ENCODE data around the gene AR.
"Not testable (repeated sequence)": the region's sequence is repeated elsewhere in the genome, so short reads cannot be mapped to it uniquely, and the experiment has no call there.

AR gene

DNA sequence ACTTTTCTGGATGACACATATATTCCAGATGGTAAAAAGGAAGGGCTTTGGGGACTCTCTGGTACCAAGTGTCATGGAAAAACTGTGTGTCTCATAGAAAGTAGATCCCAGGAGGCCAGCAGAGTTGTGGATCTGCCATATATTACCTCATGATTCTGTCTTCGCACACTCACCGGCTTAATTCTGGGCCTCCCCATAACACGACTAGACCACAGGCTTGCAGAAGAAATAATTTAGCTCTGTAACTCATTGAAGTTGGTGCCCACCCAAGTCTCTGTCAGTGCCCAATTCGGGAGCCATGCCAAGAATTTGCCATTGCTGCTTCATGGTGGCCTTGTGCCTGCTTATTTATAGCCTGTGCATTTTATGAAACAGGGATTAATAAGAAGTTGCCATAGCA, 104.5 kb downstream of the AR start:
- no peak for DNase-seq (ENCODE audit: low read depth)

GRCh38 chrX:67651437-67652142, 107.8 kb downstream of the AR start:
- DNase-seq (ENCODE audit: low read depth) = no peak

- no peak for DNase-seq (ENCODE audit: low read depth)
Observed at GRCh38 chrX:67652543-67652942, 108.7 kb downstream of the AR start.

- no peak for DNase-seq (ENCODE audit: low read depth)
Observed at GRCh38 chrX:67654301-67654700, 110.5 kb downstream of the AR start.

DNA sequence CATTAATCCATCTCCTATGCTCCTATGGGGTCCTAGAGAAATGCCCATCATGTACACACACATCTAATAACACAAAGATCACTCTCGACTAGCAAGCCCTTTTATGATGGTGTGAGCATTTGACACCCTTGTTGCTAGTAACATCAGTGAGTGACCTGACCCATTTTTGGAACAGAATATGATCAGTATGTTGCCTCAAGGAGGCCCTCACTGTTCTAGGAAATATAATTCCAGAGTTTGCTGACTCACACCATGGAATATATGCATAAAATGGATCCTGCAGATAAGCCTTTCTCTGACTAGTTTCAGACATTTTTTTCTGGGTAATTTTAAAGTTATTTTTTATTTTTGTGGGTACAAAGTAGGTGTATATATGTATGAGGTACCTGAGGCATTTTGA, 121.8 kb downstream of the AR start:
- DNase-seq (ENCODE audit: low read depth) = no peak

DNA sequence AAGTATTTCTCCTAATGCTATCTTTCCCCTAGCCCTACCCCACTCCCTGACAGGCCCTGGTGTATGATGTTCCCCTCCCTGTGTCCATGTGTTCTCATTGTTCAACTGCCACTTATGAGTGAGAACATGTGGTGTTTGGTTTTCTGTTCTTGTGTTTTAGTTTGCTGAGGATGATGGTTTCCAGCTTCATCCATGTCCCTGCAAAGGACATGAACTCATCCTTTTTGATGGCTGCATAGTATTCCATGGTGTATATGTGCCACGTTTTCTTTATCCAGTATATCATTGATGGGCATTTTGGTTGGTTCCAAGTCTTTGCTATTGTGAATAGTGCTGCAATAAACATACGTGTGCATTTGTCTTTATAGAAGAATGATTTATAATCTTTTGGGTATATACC, 126.9 kb downstream of the AR start:
- DNase-seq (ENCODE audit: low read depth) = not testable (repeated sequence)

DNA sequence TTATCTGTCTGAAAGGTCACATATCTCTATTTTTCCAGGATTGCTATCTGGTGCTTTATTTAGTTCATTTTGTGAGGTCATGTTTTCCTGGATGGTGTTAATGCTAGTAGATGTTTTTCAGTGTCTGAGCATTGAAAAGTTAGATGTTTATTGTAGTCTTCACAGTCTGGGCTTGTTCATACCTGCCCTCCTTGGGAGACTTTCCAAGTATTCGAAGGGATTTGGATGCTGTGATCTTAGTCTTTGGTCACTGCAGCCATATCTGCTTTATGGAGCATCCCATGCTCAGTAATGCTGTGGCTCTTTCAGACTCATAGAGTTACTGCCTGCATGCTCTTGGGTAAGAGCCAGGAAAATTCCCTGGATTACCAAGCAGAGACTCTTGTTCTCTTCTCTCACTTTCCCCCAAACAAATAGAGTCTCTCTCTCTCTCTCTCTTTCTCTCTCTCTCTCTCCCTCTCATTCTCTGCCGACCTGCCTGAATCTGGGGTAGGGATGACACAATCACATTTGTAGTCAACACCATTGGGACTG, 130.0 kb downstream of the AR start:
- DNase-seq (ENCODE audit: low read depth) = no peak

DNA sequence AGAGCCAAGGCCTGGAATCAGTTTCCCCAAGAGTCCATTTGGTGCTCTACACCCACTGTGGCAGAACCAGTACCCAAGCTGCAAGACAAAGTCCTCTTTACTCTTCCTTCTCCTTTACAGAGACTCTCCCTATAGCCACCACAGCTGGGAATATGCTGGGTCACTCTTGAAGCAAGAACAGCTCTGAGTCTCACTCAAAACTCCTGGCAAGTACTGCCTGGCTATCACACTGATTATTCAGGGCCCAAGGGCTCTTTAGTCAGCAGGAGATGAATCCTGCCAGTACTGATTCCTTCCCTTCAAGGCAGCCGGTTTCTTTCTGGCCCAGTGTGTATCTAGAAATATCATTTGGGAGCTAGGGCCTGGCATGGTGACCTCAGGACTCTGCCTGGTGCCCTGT, 130.9 kb downstream of the AR start:
- DNase-seq (ENCODE audit: low read depth) = no peak

- DNase-seq (ENCODE audit: low read depth) = no peak
Observed at GRCh38 chrX:67684136-67684535, 140.3 kb downstream of the AR start.

DNA sequence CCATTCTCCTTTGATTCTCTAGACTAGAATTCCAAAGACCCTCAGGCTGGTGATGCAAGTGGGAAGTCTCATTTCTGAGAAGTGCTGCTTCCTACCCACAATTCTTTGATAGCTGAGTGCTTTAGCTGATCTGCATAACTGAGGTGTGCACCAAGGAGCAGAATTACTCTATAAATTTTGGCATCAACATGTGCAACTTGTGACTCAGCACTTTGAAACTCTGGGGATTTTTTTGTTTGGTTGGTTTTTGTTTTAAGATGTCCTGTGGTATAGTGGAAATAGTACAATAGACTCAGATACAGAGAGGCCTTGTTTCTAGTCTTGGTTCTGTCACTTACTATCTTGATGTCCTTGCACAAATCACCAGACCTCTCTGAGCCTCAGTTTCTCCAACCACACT, 148.4 kb downstream of the AR start:
- no peak for DNase-seq (ENCODE audit: low read depth)

DNA sequence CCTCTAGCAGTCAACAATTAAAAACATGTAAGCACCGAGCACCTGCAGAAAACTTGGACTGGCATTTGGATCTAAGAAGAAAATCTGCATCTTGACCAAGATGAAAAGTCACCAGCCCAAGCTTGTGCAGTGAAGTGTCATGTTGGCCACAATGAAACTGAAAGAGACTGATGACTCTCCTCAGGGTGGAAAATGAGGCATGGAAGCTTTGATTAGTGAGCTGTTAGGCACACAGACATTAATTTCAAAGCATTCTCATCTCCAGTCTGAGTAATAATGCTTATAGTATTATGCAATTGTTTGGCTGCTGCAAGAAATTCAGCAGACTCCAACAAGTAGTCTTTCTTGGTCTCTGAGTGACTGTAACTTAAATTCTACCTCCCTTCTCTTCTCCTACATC, 150.1 kb downstream of the AR start:
- DNase-seq (ENCODE audit: low read depth) = no peak

GRCh38 chrX:67697452-67697851, 153.6 kb downstream of the AR start:
- no peak for DNase-seq (ENCODE audit: low read depth)

GRCh38 chrX:67700602-67701001, 156.8 kb downstream of the AR start:
- no peak for DNase-seq (ENCODE audit: low read depth)

GRCh38 chrX:67714004-67714403, 170.2 kb downstream of the AR start:
- no peak for DNase-seq (ENCODE audit: low read depth)

DNA sequence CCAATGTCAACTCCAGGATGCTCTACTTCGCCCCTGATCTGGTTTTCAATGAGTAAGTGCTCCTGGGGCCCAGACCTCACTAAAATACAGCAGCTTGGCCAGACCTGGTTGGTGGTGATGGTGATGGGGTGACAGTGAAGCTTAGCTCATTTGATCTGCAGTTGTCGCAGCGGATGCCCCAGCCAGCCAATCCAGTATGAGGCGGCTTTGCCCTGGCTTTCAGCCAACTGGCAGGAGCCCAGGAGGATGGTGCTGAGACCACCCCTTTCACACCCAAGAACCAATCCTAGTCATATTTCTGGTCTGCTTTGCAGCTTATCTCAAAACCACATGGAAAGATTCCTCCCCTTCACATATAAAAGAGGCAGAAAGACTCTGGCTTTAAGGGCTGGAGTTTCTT, 173.8 kb downstream of the AR start:
- DNase-seq (ENCODE audit: low read depth) = no peak

GRCh38 chrX:67718926-67719325, 175.1 kb downstream of the AR start:
- no peak for DNase-seq (ENCODE audit: low read depth)

DNA sequence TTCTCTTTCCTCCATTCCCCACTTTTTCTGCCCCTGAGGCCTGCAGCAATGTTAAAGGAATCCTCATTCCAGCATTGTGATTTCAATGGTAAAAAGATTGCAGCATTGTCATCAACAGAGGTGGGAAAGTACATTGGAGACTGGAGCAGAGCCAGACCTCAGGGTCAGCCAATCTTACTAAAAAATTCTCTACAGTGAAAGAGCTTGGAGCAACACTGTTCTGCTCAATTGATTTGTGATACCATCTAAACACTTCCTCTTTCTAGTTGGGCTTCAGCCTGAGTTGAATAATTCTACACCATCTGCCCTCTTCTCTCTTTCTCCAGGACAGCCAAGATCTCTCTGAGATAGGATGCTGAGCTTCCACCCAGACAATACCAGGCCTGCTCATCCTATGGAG, 176.5 kb downstream of the AR start:
- no peak for DNase-seq (ENCODE audit: low read depth)

- DNase-seq (ENCODE audit: low read depth) = no peak
Observed at GRCh38 chrX:67721321-67721720, 177.5 kb downstream of the AR start.

DNA sequence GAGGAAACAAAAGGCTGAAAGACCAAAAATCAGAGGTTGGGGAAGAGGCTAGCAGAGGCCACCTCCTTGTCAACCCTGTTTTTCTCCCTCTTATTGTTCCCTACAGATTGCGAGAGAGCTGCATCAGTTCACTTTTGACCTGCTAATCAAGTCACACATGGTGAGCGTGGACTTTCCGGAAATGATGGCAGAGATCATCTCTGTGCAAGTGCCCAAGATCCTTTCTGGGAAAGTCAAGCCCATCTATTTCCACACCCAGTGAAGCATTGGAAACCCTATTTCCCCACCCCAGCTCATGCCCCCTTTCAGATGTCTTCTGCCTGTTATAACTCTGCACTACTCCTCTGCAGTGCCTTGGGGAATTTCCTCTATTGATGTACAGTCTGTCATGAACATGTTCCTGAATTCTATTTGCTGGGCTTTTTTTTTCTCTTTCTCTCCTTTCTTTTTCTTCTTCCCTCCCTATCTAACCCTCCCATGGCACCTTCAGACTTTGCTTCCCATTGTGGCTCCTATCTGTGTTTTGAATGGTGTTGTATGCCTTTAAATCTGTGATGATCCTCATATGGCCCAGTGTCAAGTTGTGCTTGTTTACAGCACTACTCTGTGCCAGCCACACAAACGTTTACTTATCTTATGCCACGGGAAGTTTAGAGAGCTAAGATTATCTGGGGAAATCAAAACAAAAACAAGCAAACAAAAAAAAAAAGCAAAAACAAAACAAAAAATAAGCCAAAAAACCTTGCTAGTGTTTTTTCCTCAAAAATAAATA, 179.9 kb downstream of the AR start:
- no peak for DNase-seq (ENCODE audit: low read depth)

- no peak for DNase-seq (ENCODE audit: low read depth)
Observed at GRCh38 chrX:67724359-67725110, 180.7 kb downstream of the AR start.

- DNase-seq (ENCODE audit: low read depth) = no peak
Observed at GRCh38 chrX:67725471-67725870, 181.7 kb downstream of the AR start.

DNA sequence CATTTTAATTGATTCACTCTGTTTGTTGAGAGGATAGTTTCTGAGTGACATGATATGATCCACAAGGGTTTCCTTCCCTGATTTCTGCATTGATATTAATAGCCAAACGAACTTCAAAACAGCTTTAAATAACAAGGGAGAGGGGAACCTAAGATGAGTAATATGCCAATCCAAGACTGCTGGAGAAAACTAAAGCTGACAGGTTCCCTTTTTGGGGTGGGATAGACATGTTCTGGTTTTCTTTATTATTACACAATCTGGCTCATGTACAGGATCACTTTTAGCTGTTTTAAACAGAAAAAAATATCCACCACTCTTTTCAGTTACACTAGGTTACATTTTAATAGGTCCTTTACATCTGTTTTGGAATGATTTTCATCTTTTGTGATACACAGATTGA, 182.2 kb downstream of the AR start:
- no peak for DNase-seq (ENCODE audit: low read depth)

DNA sequence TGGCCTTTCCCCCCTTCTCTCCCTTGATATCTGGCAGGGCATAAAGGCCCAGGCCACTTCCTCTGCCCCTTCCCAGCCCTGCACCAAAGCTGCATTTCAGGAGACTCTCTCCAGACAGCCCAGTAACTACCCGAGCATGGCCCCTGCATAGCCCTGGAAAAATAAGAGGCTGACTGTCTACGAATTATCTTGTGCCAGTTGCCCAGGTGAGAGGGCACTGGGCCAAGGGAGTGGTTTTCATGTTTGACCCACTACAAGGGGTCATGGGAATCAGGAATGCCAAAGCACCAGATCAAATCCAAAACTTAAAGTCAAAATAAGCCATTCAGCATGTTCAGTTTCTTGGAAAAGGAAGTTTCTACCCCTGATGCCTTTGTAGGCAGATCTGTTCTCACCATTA, 183.8 kb downstream of the AR start:
- DNase-seq (ENCODE audit: low read depth) = no peak

All from GM04503 (cell line).